ENCODE measurements around the gene CLASRP. TPM values are rescaled to one million over a fixed set of nuclear protein-coding genes. Genes with fewer than 3 reads are reported as not detected.

Gene CLASRP
- polyA plus RNA-seq, 2 of the 4 experiments (the other 2 are of a cell fraction) = 39.0 to 86.4 TPM

DNA sequence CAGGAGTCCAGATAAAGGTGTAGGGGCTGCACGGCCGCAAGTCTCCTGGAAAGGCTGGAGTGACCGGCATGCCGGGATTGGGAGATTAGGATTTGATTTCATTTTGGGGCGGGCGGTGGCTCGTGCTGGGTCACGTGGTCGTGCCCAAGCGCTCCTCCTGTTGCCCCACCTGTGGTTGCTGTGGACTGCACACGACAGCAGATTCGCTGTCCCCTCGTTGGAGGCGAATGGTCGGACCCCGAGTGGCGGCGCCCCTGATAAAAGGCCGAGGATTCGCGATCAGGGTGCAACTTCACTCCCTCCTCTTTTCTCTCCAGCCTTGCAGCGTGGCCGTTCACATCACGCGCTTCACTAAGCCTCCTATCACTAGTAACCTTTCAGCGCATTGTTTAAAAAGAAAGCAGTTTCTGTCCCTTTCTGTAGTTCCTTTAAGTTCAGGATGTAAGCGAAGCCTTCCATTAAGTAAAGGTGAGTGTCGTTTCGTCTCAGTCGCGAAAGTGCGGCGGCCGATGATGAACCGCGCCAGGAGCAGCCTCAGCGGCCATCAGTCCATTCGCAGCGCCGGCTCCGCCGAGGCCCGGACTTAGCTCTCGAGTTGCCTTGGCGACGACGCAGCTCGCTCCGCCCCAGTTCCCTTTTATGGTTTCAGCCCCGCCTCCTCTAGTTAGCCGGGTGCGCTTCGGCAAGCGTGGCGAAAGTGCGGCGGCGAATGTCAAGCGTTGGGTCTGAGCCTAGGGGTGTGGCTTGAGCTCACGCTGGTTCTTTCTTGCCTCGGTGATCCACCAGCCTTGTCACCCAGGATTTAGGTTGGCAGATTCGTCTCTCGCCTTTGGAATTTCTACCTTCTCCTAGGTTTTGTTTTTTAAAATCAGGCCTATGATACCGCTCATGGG is 52.4 kb downstream of the CLASRP start (continued):
- TF ChIP-seq HOXB5 (CRISPR knock-in tag; IDR thresholded peaks at IDR 0.05) (no peak), MAZ (IDR thresholded peaks at IDR 0.05; ENCODE audit: borderline replicate concordance, low read depth, low read length) (no peak), ZFP36 (IDR thresholded peaks at IDR 0.05; ENCODE audit: borderline replicate concordance, partially characterized antibody) (peak; percentile 21), POLR2A (IDR thresholded peaks at IDR 0.05; ENCODE audit: low read length) (no peak; the same call in 1 of the 2 replicates), CHD4 (IDR thresholded peaks at IDR 0.05; ENCODE audit: borderline replicate concordance) (no peak), MAFK (IDR thresholded peaks at IDR 0.05; ENCODE audit: partially characterized antibody) (no peak), PHF8 (IDR thresholded peaks at IDR 0.05; ENCODE audit: borderline replicate concordance, low read depth) (no peak), POLR2AphosphoS2 (conservative IDR thresholded peaks at IDR 0.05; ENCODE audit: low read length) (peak; percentile 62), SREBF2 (IDR thresholded peaks at IDR 0.05) (no peak), RARB (CRISPR knock-in tag; IDR thresholded peaks at IDR 0.05) (0 out of 2 replicates have a peak, but pooled peaks have one; percentile 30), TP53 (CRISPR knock-in tag; IDR thresholded peaks at IDR 0.05) (no peak), NPAS2 (CRISPR knock-in tag; IDR thresholded peaks at IDR 0.05; ENCODE audit: borderline replicate concordance) (no peak), CBX8 (IDR thresholded peaks at IDR 0.05) (no peak), NFE2L2 (conservative IDR thresholded peaks at IDR 0.05; ENCODE audit: low read length) (no peak), FOXS1 (CRISPR knock-in tag; IDR thresholded peaks at IDR 0.05) (no peak), SMC3 (IDR thresholded peaks at IDR 0.05) (0 out of 3 replicates have a peak, but pooled peaks have one; percentile 8), ESRRA (IDR thresholded peaks at IDR 0.05; ENCODE audit: borderline replicate concordance, low read length) (no peak), RCOR1 (IDR thresholded peaks at IDR 0.05; ENCODE audit: low read depth, low read length) (no peak), FOSL2 (IDR thresholded peaks at IDR 0.05) (no peak), FOSL2 (CRISPR knock-in tag; IDR thresholded peaks at IDR 0.05) (no peak), EHMT2 (IDR thresholded peaks at IDR 0.05; ENCODE audit: low read depth) (no peak), CHD2 (IDR thresholded peaks at IDR 0.05; ENCODE audit: low read length, partially characterized antibody) (no peak), EHF (CRISPR knock-in tag; IDR thresholded peaks at IDR 0.05) (no peak), EP300 (IDR thresholded peaks at IDR 0.05) (no peak), BHLHE40 (IDR thresholded peaks at IDR 0.05; ENCODE audit: low read depth, low read length) (no peak)
- TF ChIP-seq, protein P1, sequence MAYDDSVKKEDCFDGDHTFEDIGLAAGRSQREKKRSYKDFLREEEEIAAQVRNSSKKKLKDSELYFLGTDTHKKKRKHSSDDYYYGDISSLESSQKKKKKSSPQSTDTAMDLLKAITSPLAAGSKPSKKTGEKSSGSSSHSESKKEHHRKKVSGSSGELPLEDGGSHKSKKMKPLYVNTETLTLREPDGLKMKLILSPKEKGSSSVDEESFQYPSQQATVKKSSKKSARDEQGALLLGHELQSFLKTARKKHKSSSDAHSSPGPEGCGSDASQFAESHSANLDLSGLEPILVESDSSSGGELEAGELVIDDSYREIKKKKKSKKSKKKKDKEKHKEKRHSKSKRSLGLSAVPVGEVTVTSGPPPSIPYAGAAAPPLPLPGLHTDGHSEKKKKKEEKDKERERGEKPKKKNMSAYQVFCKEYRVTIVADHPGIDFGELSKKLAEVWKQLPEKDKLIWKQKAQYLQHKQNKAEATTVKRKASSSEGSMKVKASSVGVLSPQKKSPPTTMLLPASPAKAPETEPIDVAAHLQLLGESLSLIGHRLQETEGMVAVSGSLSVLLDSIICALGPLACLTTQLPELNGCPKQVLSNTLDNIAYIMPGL (CRISPR knock-in tag; IDR thresholded peaks at IDR 0.05; ENCODE audit: borderline replicate concordance) = no peak
- TF ChIP-seq, protein P2, sequence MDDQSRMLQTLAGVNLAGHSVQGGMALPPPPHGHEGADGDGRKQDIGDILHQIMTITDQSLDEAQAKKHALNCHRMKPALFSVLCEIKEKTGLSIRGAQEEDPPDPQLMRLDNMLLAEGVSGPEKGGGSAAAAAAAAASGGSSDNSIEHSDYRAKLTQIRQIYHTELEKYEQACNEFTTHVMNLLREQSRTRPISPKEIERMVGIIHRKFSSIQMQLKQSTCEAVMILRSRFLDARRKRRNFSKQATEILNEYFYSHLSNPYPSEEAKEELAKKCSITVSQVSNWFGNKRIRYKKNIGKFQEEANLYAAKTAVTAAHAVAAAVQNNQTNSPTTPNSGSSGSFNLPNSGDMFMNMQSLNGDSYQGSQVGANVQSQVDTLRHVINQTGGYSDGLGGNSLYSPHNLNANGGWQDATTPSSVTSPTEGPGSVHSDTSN (IDR thresholded peaks at IDR 0.05) = peak; percentile 91
- TF ChIP-seq, protein P3, sequence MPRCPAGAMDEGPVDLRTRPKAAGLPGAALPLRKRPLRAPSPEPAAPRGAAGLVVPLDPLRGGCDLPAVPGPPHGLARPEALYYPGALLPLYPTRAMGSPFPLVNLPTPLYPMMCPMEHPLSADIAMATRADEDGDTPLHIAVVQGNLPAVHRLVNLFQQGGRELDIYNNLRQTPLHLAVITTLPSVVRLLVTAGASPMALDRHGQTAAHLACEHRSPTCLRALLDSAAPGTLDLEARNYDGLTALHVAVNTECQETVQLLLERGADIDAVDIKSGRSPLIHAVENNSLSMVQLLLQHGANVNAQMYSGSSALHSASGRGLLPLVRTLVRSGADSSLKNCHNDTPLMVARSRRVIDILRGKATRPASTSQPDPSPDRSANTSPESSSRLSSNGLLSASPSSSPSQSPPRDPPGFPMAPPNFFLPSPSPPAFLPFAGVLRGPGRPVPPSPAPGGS (IDR thresholded peaks at IDR 0.05) = peak; percentile 83; the same call in 1 of the 3 replicates
- TF ChIP-seq, protein P4, sequence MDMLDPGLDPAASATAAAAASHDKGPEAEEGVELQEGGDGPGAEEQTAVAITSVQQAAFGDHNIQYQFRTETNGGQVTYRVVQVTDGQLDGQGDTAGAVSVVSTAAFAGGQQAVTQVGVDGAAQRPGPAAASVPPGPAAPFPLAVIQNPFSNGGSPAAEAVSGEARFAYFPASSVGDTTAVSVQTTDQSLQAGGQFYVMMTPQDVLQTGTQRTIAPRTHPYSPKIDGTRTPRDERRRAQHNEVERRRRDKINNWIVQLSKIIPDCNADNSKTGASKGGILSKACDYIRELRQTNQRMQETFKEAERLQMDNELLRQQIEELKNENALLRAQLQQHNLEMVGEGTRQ (IDR thresholded peaks at IDR 0.05) = peak; percentile 87
- TF ChIP-seq, protein P5, sequence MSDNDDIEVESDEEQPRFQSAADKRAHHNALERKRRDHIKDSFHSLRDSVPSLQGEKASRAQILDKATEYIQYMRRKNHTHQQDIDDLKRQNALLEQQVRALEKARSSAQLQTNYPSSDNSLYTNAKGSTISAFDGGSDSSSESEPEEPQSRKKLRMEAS (IDR thresholded peaks at IDR 0.05) = peak; percentile 95
- TF ChIP-seq, protein P6, sequence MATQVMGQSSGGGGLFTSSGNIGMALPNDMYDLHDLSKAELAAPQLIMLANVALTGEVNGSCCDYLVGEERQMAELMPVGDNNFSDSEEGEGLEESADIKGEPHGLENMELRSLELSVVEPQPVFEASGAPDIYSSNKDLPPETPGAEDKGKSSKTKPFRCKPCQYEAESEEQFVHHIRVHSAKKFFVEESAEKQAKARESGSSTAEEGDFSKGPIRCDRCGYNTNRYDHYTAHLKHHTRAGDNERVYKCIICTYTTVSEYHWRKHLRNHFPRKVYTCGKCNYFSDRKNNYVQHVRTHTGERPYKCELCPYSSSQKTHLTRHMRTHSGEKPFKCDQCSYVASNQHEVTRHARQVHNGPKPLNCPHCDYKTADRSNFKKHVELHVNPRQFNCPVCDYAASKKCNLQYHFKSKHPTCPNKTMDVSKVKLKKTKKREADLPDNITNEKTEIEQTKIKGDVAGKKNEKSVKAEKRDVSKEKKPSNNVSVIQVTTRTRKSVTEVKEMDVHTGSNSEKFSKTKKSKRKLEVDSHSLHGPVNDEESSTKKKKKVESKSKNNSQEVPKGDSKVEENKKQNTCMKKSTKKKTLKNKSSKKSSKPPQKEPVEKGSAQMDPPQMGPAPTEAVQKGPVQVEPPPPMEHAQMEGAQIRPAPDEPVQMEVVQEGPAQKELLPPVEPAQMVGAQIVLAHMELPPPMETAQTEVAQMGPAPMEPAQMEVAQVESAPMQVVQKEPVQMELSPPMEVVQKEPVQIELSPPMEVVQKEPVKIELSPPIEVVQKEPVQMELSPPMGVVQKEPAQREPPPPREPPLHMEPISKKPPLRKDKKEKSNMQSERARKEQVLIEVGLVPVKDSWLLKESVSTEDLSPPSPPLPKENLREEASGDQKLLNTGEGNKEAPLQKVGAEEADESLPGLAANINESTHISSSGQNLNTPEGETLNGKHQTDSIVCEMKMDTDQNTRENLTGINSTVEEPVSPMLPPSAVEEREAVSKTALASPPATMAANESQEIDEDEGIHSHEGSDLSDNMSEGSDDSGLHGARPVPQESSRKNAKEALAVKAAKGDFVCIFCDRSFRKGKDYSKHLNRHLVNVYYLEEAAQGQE (IDR thresholded peaks at IDR 0.05) = no peak

Measured in A549 (cell line).